Measurements from ENCODE around the gene IRF2.

DNA sequence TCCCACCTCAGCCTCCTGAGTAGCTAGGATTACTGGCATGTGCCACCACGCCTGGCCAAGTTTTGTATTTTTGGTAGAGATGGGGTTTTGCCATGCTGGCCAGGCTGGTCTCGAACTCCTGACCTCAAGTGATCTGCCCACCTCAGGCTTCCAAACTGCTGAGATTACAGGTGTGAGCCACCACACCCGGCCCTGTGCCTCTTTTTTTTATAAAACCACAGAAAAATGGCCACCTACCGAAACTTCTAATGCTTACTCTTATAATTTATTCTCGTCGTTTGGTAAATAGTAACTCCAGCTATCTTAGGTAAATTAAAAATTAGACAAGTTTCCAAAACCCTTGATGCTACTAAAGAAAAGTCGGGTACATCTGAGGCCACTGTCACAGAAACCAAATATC, 54.4 kb downstream of the IRF2 start:
- TF ChIP-seq EZH2 (IDR thresholded peaks at IDR 0.05; ENCODE audit: insufficient read depth, poor library complexity, severe bottlenecking) (no peak), EZH2phosphoT487 (IDR thresholded peaks at IDR 0.05; ENCODE audit: insufficient read depth, low read depth) (no peak)

Measured in GM23248 (cell line).